T-helper 22 cell (primary cell): ENCODE results near the gene PTRH2.
"Not testable (repeated sequence)": the region's sequence is repeated elsewhere in the genome, so short reads cannot be mapped to it uniquely, and the experiment has no call there.

Source experiments
- DNase-seq: peaks from one replicate; pipeline ENCODE4 v3.0.0-alpha.2; 2020; ENCODE audit warnings: low read depth

PTRH2 gene

DNA sequence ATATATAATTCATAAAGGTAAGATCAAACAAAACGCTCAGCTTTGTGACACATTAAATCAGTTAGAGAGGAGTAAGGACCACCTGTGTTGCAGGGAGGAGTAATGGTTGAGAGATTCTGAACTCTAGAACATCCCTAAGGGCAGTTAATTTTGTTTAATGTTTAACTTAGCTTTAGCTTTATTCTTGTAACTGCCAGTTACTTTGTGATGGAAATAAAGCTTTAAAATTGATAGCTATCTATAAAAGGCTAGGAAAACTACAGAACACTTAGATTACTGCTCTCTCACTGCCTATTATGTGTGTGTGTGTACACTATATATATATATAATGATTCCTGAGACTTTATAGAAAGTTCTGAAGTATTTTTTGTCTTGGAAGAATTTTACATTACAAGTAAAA, 37.8 kb downstream of the PTRH2 start:
- no peak for DNase-seq

- DNase-seq = no peak
These were observed 38.4 kb downstream of the PTRH2 start for GRCh38 chr17:59668816-59669215.

DNA sequence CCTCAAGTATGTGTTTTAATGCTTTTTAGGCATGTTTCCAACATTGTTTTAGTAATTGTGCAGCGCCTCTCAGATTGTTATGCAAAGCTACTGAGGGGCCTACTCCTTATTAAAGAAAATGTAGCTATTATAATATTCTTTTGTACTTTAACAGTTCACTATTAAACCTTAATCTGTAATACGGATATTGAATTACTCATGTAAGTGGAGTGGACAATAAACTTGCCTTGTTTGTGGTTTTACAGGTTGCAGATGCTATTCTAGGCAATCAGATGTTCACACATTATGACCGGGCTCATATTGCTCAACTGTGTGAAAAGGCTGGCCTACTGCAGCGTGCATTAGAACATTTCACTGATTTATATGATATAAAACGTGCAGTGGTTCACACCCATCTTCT, 41.0 kb downstream of the PTRH2 start:
- DNase-seq = no peak

DNA sequence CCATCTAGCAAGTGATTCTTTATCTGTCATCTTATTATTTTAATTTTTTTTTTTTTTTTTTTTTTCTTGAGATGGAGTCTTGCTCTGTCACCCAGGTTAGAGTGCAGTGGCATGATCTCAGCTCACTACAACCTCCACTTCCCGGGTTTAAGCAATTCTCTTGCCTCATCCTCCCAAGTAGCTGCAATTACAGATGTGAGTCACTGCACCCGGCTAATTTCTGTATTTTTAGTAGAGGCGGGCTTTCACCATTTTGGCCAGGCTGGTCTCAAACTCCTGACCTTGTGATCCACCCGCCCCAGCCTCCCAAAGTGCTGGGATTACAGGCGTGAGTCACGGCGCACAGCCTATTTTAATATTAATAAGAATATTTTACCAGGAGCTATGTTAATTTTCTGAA, 50.6 kb downstream of the PTRH2 start:
- DNase-seq = not testable (repeated sequence)

- DNase-seq = no peak
These were observed 55.1 kb downstream of the PTRH2 start for GRCh38 chr17:59652119-59652518.

GRCh38 chr17:59651346-59651745, 55.9 kb downstream of the PTRH2 start:
- no peak for DNase-seq

DNA sequence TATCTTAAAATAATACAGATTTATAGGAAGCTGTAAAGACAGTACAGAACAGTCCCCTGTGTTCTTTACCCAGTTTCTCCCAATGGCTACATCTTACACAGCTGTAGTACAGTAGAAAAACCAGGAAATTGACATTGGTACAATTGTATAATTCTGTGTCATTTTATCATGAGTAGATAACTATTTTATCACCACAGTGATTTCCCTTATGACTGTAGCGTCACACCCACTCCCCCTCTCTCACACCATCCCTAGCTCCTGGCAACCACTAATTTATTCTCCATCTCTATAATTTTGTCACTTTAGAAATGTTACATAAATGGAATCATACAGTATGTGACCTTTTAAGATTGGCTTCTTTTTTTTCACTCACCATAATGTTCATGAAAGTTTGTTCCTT, 56.6 kb downstream of the PTRH2 start:
- DNase-seq = no peak

- no peak for DNase-seq
These were observed 57.3 kb downstream of the PTRH2 start for GRCh38 chr17:59649886-59650285.
